ENCODE measurements around the gene KLHDC2. TPM values are rescaled to one million over a fixed set of nuclear protein-coding genes. Genes with fewer than 3 reads are reported as not detected.
"Not testable (repeated sequence)": the region's sequence is repeated elsewhere in the genome, so short reads cannot be mapped to it uniquely, and the experiment has no call there.

Gene KLHDC2
- polyA plus RNA-seq, 5 donors: 87.4 to 129 (median 109) TPM

DNA sequence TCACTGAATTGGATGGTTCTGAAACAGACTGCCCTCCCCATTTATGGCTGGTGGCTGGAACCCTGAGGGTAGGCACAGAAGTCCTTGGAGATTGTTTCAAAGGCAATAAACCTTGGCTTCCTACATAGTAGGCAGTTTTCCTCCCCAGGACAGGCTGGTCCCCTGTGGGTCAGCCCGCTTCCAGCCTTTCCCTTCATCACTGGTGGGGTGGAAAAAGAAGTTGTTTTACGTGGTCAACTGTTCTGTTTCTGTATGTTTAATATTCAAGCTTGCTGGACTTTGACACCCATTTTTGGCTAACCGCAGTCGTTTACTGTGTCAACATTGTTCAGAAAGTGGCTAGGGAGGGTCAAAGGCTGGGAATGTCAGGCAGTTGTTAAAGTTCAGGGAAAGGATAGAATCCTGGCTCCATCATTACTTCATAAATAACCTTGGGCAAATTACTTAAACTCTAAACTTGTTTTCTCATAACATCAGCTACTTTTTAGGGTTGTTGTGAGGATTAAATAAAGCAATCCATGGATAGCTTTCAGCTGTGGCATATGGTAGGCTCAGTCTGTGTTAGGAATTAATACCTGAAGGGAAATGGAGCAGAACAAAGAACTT is 2.4 kb downstream of the KLHDC2 start:
- DNase-seq: no peak

GRCh38 chr14:49771691-49772090 is 3.7 kb downstream of the KLHDC2 start:
- not testable (repeated sequence) for DNase-seq

DNA sequence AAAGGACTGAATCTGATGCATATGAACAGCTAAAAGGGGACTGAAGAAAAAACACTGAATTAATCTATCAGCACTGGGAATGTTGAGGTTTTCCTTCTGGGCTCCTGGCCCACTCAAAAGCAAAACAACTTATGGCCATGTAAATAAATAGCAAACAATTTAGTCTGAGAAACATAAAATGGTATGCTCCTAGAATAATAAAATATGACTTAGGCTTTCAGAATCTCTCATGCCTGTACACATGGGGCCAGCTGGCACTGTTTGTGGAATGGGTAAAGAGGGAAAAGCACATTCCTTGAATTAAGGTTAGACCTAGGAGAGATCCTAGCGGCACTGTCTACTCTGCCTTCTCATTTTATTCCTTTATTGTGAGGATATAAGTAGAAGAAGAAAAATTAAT is 6.2 kb downstream of the KLHDC2 start:
- DNase-seq: no peak

GRCh38 chr14:49778421-49778820 is 10.5 kb downstream of the KLHDC2 start:
- DNase-seq: no peak

DNA sequence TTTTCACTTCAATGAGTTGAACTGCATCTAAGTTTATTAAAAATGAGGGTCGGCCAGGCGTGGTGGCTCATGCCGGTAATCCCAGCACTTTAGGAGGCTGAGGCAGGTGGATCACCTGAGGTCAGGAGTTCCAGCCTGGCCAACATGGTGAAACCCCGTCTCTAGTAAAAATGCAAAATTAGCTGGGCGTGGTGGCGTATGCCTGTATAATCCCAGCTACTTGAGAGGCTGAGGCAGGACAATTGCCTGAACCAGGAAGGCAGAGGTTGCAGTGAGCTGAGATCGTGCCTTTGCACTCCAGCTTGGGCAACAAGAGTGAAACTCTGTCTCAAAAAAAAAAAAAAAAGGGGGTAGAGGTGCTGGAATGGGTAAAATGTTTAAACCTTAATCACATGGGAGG is 13.1 kb downstream of the KLHDC2 start:
- DNase-seq: not testable (repeated sequence)

GRCh38 chr14:49783394-49784014 is 15.6 kb downstream of the KLHDC2 start:
- no peak for DNase-seq

- no peak for DNase-seq
Measured at GRCh38 chr14:49786315-49786714, 18.4 kb downstream of the KLHDC2 start.

DNA sequence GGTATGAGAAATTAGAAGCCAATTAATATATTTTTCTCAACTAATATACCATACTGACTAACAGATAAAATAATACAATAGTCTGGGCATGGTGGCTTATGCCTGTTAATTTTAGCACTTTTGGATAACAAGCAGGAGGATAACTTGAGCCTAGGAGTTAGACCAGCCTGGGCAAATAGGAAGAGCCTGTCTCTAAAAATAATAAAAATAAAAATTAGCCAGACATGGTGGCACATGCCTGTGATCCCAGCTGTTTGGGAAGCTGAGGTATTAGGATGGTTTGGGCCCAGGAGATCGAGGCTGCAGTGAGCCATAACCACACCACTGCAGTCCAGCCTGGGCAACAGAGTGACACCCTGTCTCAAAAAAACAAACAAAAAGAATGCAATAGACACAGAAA is 24.7 kb downstream of the KLHDC2 start:
- no peak for DNase-seq

DNA sequence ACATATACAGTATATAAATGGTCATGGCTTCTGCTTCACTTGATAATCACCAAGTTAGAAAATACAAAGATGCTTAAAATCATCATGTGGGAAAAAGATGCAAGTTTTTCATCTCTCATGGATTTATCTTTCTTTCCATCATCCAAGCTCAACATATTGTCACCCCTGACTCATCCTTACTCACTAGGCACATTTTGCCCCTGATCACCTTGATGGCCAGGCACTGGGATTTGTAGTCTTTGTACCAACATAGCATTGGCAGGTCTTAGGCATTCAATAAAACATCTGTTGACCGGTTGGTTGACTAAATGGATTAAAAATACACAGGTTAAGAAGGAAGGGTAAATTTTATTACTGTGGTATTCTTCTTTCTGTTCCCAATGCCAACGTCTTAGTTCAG is 28.1 kb downstream of the KLHDC2 start:
- DNase-seq: no peak

DNA sequence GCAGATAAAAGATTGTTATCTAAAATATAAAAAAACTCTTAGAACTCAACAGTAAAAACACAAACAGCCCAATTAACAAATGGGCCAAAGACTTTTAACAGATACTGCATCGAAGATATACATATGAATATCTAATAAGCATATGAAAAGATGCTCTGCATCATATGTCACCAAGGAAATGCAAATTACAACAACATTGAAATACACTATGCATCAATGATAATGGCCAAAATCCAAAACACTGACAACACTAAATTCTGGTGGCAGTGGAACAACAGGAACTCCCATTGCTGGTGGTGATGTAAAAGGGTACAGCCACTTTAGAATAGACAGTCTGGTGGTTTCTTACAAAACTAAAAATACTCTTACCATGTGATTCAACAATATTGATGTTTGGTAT is 40.8 kb downstream of the KLHDC2 start:
- DNase-seq: no peak

DNA sequence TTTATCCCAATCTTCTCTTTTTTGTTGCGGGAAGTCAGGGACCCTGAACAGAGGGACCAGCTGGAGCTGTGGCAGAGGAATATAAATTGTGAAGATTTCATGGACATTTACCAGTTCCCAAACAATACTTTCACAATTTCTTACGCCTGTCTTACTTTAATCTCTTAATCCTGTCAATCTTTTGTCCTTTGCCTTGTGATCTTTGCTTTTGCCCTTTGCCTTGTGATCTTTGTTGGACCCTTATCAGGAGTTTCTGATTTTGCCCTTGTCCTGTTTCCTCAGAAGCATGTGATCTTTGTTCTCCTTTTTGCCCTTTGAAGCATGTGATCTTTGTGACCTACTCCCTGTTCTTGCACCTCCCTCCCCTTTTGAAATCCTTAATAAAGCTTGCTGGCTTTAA is 48.2 kb downstream of the KLHDC2 start:
- DNase-seq: not testable (repeated sequence)

DNA sequence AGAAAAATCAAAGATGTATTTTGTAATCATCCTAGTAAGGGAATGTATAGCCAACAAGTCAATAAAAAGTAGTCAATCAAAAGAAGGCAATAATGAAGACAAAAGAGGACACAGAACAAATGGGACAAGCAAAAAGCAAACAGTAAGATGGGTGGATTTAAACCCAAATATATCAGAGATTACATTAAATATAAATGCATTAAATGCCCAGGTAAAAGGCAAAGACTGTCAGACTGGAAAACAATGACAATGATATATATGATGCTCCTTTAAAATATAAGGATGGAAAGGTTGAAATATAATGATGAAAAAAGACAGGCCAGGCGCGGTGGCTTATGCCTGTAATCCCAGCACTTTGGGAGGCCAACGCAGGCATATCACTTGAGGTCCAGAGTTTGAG is 48.9 kb downstream of the KLHDC2 start:
- no peak for DNase-seq

DNA sequence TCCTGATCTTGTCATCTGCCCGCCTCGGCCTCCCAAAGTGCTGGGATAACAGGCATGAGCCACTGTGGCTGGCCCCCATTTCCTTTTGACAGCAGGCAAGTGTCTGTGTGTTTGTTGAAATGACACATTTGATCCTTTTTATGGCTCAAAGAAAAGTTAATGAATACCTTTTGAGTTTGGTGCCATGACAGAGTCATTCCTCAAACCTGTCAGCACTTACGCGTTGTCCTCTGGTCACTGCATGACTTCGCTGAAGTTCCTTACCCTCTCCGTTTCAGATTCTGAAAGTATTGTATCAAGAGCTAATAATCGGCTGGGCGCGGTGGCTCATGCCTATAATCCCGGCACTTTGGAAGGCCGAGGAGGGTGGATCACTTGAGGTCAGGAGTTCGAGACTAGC is 52.2 kb downstream of the KLHDC2 start:
- no peak for DNase-seq

DNA sequence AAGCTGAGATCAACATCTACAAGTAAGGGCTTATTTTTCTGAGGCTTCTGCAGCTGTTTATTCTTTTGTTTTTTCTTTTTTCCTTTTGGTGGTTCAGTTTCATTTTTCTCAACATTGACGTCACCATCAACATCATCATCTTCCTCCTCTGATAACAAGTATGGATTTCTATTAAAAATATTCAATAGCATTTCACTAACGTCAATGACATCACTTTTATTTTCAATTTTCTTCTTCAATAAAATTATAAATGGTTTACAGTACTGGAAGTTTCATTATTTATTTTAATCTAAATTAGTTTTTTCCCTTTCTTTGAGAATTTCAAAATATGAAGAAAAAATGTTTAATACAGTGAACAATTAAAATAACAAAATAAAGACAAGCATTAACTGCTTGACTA is 60.7 kb downstream of the KLHDC2 start:
- no peak for DNase-seq

Other genes with a start within 250 kb of the KLHDC2 start
- gene RPS29, start 181.8 kb upstream of the KLHDC2 start, polyA plus RNA-seq (ENCODE audit: insufficient read depth in 1 of 5, insufficient read length in 5 of 5, low replicate concordance in 1 of 5): 1,000 to 10,000 TPM; 1,653 to 2,585 (median 1,859) TPM
- 10 to 100 TPM in 3 of 5 donors, 1 to 10 TPM in 2; 9.6 to 17.0 (median 11.7) TPM for gene LRR1, start 169.2 kb upstream of the KLHDC2 start, polyA plus RNA-seq (ENCODE audit: insufficient read depth in 1 of 5, insufficient read length in 5 of 5, low replicate concordance in 1 of 5)
- 100 to 1,000 TPM; 151 to 215 (median 185) TPM for gene RPL36AL, start 147.5 kb upstream of the KLHDC2 start, polyA plus RNA-seq (ENCODE audit: insufficient read depth in 1 of 5, insufficient read length in 5 of 5, low replicate concordance in 1 of 5)
- gene MGAT2, start 147.4 kb upstream of the KLHDC2 start, polyA plus RNA-seq (ENCODE audit: insufficient read depth in 1 of 5, insufficient read length in 5 of 5, low replicate concordance in 1 of 5): 10 to 100 TPM in 2 of 5 donors, 1 to 10 TPM in 3; 8.4 to 28.4 (median 9.6) TPM
- 10 to 100 TPM; 13.4 to 16.5 (median 14.4) TPM for gene DNAAF2, start 132.9 kb upstream of the KLHDC2 start, polyA plus RNA-seq (ENCODE audit: insufficient read depth in 1 of 5, insufficient read length in 5 of 5, low replicate concordance in 1 of 5)
- 10 to 100 TPM; 18.6 to 31.3 (median 23.6) TPM for gene POLE2, start 79.9 kb upstream of the KLHDC2 start, polyA plus RNA-seq (ENCODE audit: insufficient read depth in 1 of 5, insufficient read length in 5 of 5, low replicate concordance in 1 of 5)
- 1 to 10 TPM; 6.6 to 8.4 (median 7.5) TPM for gene KLHDC1, start 75.0 kb upstream of the KLHDC2 start, polyA plus RNA-seq (ENCODE audit: insufficient read depth in 1 of 5, insufficient read length in 5 of 5, low replicate concordance in 1 of 5)
- gene NEMF, start 84.6 kb downstream of the KLHDC2 start, polyA plus RNA-seq (ENCODE audit: insufficient read depth in 1 of 5, insufficient read length in 5 of 5, low replicate concordance in 1 of 5): 10 to 100 TPM; 57.2 to 96.4 (median 89.4) TPM
- 10 to 100 TPM; 48.0 to 61.5 (median 51.5) TPM for gene ARF6, start 124.9 kb downstream of the KLHDC2 start, polyA plus RNA-seq (ENCODE audit: insufficient read depth in 1 of 5, insufficient read length in 5 of 5, low replicate concordance in 1 of 5)

All from right lung (tissue), 5 donors.